HG02642 (cell line): Measurements from ENCODE around the gene NUDT3.
"Not testable (repeated sequence)": the region's sequence is repeated elsewhere in the genome, so short reads cannot be mapped to it uniquely, and the experiment has no call there.

ENCODE experiments used
- ATAC-seq: cut with Tn5 transposase; IDR thresholded peaks from one replicate; pipeline ENCODE4 v1.9.1; 2021; ENCODE audit warnings: mild to moderate bottlenecking; ENCODE audit not compliant: unreplicated experiment, poor library complexity

The NUDT3 gene

DNA sequence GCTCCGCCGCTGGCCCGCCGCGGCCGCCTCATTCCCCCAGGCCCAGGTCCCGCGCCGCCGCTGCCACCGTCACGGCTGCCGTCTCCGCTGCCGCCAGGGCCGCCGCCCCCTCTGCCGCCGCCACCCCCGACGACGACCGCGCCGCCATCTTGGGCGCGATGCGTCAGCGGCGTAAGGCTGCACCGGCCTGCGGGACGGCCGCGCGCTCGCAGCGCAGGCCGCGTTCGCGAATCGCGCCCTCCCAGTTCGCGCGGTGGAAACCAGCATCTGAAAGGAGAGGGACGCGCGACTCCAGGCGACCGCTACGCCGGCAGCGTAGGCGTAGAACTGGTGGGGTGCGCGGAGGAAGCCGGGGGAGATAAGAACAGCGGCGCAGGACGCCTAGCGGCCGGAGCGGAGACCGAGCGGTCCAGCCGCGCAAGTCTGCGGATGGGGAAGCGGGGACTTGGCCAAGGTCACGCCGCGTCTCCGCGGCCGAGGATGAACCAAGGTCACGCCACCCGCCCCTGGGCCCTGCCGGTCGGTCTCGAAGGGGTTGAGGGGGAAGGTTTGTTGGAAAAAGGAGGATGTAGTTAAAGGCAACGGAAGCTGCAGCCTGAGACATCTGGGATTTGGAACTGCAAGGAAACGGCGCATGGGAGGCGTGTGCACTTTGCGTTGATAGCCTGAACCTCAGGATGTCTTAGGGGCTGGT lies at the start of gene NUDT3:
Gene NUDT3, minus strand, starts transcription at position 173 of the 694 bp plus-strand sequence. CDS start 307 bp downstream, outside the sequence.
- peak; percentile 89 for ATAC-seq

DNA sequence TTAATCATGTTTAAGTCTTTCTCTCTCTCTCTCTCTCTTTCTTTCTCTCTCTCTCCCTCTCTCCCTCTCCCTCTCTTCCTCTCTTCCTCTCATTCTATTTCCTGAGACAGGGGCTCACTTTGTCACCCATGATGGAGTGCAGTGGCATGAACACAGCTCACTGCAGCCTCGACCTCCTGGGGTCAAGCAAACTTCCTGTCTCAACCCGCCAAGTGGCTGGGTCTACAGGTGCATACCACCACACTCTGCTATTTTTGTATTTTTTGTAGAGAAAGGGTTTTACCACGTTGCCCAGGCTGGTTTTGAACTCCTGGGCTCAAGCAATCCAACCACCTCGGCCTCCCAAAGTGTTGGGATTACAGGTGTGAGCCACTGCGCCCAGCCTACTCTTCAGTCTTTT lies 49.1 kb upstream of the NUDT3 start:
- no peak for ATAC-seq

DNA sequence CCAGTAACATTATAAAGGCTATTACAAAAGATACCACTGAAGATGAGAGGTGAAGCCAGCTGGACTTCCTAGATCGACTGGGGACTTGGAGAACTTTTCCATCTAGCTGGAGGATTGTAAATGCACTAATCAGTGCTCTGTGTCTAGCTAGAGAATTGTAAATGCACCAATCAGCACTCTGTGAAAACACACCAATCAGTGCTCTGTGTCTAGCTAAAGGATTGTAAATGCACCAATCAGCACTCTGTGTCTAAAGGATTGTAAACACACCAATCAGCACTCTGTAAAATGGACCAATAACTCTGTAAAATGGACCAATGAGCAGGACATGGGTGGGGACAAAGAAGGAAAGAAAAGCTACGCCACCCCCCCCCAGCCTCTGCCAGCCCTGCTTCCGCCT lies 47.0 kb upstream of the NUDT3 start:
- no peak for ATAC-seq

DNA sequence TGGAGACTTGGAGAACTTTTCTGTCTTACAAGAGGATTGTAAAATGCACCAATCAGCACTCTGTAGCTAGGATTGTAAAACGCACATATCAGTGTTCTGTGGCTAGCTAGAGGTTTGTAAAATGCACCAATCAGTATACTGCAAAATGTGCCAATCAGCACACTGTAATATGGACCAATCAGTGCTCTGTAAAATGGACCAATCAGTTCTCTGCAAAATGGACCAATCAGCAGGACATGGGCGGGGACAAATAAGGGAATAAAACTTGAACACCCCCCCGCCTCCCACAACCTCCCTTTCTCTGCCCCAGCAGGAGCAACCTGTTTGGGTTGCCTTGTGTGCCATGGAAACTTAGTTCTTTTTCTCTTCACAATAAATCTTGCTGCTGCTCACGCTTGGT lies 46.2 kb upstream of the NUDT3 start:
- ATAC-seq: no peak

DNA sequence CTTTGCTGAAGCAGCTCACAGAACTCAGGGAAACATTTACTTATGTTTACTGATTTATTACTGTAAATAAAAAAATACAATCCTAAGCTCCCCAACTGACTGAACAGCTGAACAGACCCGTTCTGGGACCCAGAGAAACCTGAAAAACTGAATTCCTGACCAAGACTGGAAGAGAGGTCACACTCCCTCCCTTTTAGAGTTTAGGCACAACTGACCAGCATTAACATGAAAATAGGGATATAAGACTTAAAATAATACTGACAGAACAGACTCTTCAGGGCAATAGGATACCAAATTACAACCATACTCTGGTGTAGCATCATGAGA lies 45.1 kb upstream of the NUDT3 start:
- ATAC-seq: no peak

DNA sequence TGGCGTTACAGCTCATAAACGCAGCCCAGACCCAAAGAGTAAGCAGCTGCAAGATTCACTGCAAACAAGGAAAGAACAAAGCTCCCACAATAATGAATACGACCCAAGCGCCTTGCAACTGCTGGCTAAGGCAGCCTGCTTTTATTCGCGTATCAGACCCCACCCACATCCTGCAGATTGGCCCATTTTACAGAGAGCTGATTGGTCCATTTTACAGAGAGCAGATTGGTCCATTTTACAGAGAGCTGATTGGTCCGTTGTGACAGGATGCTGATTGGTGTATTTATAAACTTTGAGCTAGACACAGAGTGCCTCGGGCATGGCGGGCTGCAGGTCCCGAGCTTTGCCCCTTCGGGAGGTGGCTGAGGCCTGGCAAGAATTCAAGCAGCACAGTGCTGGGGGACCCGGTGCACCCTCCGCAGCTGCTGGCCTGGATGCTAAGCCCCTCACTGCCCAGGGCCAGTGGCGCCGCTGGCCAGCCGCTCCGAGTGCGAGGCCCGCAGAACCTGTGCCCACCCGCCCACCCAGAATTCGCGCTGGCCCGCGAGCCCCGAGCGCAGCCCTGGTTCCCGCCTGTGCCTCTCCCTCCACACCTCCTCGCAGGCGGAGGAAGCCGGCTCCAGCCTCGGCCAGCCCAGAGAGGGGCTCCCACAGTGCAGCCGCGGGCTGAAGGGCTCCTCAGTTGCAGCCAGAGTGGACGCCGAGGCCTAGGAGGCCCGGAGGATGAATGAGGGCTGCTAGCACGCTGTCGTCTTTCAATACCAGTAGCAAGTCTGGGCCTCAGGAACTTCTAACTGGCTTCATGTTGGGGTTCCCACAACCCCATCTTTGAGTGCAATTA lies 44.6 kb upstream of the NUDT3 start:
- no peak for ATAC-seq

DNA sequence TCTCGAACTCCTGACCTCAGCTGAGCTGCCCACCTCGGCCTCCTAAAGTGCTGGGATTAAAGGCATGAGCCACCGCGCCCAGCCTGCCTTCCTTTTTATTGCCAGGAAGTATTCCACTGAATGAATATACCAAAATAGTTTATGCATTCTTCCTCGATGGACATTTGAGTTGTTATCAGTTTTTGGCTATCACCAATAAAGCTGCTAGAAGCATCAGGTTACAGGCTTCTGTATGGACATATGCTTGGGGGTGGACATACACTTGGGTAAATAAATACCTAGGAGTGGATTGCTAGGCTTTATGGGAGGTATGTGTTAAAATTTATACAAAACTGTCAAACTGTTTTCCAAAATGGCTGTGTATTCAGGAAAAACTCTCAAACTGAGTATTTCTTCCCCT lies 43.4 kb upstream of the NUDT3 start:
- ATAC-seq: no peak

DNA sequence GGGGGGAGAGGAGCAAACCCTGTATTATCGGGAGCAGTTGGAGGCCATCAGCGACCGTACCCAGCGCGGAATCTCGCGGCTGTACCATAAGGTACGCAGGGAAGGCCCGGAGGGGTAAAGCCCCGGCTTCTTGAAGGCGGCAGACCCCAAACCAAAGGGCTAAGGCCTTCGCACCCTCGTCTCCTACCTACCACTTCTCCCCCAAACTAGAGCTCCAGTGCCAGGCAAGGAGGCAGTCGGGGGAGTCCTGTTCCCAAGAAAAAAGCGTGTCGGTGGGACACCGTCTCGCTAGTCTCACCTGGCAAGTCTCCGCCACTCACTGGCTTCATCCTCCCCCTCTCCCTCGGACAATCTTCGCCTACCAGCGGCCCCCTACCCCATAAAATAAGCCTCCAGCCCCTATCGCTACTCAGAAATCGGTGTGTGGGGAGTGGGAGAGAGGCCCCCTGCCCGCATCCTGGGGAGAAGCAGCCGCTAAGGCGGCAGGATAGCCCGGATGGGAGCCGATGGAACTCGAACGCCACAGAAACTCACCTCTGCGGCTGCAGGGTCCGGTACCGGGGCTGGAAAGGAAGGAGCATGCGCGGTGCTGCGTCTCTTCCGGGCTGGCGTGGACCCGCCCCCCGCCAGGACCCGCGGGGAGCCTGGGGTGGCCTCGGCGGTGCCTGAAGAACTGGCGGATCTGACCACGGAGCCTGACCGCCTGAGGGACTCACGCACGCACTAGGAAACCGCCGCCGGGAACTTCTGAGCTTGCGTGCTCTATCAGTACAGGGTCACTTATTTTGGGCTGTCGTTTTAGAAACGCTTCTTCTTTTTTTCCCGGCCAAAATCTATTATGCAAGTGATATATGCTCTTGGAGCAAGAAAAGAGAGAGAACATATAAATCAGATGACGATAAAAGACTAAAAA lies 33.3 kb upstream of the NUDT3 start, which contains the start of gene RPS10:
Gene RPS10, minus strand, starts transcription at position 572 of the 913 bp plus-strand sequence. CDS start 848 bp downstream, outside the sequence.
- ATAC-seq: peak; percentile 94

DNA sequence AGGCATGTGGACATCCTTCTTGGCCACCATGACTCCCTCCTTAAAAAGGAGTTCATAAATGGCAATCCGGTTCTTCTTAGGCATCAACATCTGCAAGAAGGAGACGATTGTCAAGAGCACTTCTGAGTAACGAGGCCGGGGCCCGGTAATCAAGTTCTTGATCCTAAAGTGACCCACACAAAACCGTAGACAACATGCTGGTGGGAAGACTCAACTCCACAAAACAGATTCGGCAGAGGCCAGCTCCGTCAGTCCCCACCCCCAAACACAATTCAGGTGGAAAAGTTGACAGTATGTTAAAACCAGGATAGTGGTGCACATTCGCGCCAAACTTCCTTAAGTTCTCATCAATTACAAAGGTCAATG lies 32.6 kb upstream of the NUDT3 start:
- no peak for ATAC-seq

DNA sequence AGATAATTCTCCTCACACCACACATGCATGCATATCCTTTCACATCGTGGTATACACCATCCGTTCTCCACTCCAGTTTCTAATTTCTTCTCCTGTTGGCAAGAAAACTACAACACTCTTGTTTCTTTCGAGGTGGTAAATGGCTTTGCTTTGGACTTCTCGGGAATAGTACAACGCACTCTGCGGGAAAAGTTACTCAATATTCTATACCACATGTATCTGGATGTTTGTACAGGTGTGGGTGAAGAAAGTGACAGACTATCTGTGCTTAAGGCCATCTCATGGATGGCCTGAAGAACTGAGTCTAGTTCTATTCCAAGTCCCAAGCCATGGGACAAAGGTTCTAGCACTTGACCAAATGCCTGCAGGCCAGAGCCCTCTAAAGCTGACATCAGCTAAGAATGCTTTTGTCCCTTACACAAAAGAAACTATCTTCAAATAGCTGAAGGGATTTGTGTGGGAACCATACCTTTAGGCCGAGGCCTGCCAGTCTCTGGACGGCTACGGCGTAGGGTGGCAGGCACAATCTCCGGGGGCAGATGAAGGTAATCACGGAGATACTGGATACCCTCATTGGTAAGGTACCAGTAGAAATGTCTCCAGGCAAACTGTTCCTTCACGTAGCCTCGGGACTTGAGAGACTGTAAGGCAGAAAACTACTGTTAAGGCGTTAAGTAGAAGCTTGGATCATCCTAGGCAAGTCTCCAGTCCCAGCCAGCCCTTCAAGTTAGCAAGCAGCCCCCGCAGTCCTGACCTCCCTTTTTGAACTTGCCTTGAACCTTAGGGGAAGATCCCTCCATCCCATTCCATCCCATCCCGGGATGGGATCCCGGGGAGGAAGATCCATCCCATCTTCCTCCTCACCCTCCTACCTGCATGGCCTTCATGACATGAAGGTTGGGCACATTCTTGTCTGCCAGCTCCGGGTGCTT lies 32.0 kb upstream of the NUDT3 start:
- no peak for ATAC-seq

DNA sequence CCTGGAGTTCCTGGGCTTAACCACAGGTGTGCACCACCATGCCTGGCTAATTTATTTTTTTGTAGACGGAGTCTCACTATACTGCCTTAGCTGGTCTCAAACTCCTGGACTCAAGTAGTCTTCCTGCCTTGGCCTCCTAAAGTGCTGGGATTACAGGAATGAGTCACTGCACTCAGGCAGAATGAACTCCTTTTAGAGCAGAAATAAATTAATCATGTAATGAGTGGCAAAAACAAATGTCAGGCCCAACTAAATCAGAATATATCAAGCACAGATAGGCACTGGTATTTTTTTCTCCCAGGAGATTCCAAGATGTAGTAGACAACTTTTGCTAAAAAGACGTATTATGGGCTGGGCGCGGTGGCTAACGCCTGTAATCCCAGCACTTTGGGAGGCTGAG lies 30.8 kb upstream of the NUDT3 start:
- ATAC-seq: no peak

DNA sequence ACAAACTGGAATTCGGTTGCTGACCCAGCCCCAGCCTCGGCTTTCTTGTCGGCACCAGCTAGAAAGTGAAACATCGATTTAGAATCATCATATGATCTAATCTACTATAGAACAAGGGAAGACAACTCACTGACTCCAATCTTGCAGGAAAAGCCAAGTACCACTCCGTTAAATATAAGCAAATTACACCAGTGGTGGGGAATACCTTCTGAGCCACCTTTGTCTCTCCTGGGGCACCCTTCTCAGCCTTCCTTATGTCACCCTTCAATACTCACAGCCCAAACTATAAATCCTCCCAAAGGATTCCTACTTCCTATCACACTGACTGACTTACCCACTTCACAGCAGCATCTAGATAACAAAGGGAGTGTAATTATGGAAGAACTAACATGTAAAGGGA lies 25.9 kb upstream of the NUDT3 start:
- no peak for ATAC-seq

DNA sequence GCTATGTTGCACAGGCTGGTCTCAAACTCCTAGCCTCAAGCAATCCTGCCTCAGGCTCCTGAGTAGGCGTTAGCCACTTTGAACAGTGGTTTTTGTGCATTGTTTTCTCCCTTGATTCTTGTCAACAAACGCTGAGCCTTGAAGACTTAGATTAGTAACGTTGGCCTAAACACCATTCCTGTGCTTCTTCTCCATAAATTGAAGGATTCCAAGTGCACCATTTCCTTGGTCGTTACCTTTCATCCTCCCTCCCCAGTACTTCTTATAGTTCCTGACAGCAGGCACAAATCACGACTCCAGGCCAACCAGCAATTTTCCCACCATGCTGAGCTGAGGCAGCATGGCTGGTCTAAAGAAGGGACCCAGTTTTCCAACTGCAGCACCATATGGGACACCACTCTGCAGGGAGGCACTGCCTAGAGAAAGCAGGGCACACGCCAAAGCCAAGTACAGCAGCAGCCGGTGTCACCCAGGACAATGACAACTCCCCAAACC lies 24.5 kb upstream of the NUDT3 start:
- ATAC-seq: no peak

DNA sequence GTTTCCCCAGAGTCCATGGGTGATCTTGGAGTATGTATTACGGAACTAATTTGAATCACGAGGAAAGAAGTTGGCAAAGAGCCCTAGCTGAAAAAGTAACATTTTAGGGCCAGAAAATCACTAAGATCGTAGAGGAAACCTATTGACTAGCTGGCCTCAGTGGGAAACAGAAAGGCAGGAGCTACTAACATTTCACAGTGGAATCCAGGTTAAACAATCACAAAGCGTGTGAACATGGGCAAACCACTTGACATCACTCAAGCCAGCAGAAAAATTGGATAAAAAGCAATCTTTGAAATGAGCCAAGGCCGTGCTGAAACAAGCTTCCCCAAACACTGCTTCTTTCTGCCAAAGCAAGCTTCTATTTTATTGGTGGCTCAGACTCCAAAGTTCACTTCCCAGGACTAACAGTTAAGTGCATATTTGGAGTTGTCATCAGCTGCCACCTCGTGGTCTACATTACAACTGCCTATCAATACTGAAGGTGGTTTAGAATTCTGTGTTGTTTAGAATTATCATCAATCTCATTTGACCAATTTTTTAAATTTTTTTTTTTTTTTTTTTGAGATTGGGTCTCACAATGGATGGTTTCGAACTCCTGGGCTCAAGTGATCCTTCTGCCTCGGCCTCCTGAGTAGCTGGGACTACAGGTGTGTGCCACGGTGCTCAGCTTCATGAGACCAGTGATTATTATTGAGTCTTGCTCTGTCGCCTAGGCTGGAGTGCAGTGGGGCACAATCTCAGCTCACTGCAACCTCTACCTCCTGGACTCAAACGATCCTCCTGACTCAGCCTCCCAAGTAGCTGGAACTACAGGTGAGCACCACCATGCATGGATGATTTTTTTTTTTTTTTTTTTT lies 22.8 kb upstream of the NUDT3 start:
- no peak for ATAC-seq

DNA sequence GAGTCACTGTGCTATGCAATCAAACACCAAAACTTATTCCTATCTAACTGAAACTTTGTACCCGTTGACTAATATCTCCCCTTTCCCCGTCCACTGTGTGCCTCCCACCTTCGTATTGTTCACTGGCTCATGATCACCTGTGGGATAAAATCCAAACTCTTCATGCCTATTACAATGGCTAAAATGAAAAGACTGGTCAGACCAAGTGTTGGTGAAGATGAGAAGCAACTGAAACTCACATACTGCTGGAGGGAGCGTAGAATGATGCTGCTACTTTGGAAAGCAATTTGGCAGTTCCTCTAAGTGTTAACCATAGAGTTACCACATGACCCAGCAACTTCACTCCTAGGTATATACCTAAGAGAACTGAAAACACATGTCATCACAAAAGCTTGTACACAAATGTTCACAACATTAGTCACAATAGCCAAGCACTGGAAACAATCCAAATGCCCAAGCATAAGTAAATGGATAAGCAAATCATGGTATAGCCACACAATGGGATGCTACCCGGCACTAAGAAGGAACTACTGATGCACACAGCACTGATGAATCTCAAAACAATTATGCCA lies 20.3 kb upstream of the NUDT3 start:
- ATAC-seq: no peak

DNA sequence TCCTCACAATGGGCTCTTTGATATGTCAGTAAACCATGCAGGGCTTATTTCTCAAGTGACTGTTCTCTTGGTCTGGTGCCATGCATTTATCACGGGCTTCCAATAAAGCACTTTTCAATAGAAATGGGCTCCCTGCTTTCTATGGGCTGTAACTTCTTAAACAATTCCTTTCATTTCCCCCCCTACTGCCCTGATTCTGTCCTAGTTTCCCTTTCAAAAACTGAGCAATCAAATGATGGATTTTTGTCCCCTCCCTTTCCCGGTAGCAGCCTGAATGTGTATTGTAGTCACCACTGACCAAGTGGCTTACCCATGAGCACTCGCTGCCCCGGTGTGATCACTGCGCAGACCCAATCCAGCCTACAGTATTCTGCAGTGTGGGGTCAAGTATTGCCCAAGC lies 19.5 kb upstream of the NUDT3 start:
- ATAC-seq: no peak

DNA sequence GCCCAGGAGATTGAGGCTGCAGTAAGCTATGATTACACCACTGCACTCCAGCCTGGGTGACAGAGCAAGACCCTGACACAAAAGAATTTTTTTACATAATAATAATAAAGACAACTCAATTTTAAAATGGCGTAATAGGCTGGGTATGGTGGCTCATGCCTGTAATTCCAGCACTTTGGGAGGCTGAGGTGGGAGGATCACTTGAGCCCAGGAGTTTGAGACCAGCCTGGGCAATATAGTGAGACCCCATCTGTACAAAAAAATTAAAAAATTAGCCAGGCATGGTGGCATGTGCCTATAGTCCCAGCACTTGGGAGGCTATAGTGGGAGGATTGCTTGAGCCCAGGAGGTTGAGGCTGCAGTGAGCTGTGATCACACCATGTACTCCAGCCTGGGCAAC lies 15.4 kb upstream of the NUDT3 start:
- ATAC-seq: not testable (repeated sequence)

DNA sequence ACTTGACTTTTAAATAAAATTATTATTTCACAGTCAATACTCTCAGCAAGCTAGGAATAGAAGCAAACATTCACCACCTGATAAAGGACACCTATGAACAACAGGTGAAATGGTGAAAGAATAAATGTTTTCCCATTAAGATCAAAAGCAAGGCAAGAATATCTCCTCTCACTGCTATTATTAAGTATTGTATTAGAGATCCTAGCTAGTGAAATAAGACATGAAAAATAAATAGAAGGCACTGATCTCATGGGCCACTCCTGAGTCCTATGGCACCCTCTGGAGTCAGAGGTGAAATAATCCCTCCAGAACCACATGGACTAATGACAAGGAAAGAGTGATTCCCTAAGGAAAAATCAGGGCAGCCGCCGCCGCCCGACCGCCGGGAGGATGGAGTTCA lies 4.0 kb upstream of the NUDT3 start:
- ATAC-seq: no peak

DNA sequence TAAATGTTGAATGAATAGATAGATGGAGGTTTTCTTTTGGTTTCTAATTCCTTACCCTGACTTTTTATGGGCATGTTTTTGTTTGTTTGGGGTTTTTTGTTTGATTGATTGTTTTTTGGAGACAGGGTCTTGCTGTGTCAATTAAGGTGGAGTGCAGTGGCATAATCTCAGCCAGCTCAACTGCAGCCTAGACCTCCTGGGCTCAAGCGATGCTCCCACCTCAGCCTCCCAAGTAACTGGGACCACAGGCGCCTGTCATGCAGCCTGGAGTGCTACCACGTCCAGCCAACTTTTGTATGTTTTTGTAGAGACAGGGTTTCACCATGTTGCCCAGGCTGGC lies 1.5 kb upstream of the NUDT3 start:
- ATAC-seq: no peak
